Measurements from ENCODE around the gene ATP6V1F. TPM values are rescaled to one million over a fixed set of nuclear protein-coding genes. Genes with fewer than 3 reads are reported as not detected.
"Not testable (repeated sequence)": the region's sequence is repeated elsewhere in the genome, so short reads cannot be mapped to it uniquely, and the experiment has no call there.

ATP6V1F gene
- total RNA-seq, 1 donor from 2014 or later = 142 TPM

- H3K36me3 ChIP-seq = no peaks in the 10 kb centered on the region
- intact Hi-C loops (cut with DNase I) = no loop called here
- peak overlapping the region; percentile 31 to 56 for H3K4me3 ChIP-seq
- H3K9me3 ChIP-seq = no peaks in the 10 kb centered on the region
- no peak overlapping the region for H3K27ac ChIP-seq
- H3K27me3 ChIP-seq = no peaks in the 10 kb centered on the region
- TF ChIP-seq, protein P1, sequence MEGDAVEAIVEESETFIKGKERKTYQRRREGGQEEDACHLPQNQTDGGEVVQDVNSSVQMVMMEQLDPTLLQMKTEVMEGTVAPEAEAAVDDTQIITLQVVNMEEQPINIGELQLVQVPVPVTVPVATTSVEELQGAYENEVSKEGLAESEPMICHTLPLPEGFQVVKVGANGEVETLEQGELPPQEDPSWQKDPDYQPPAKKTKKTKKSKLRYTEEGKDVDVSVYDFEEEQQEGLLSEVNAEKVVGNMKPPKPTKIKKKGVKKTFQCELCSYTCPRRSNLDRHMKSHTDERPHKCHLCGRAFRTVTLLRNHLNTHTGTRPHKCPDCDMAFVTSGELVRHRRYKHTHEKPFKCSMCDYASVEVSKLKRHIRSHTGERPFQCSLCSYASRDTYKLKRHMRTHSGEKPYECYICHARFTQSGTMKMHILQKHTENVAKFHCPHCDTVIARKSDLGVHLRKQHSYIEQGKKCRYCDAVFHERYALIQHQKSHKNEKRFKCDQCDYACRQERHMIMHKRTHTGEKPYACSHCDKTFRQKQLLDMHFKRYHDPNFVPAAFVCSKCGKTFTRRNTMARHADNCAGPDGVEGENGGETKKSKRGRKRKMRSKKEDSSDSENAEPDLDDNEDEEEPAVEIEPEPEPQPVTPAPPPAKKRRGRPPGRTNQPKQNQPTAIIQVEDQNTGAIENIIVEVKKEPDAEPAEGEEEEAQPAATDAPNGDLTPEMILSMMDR (IDR thresholded peaks at IDR 0.05) = no peak
- peak in 1 of 2 donors; percentile 61 for DNase-seq (ENCODE audit: low spot score in 2 of 2)
- H3K4me1 ChIP-seq = peaks cover 0 to 2% of the 10 kb centered on the region in 2 donors
Observed at GRCh38 chr7:128909625-128910568, 47.2 kb downstream of the ATP6V1F start.

DNA sequence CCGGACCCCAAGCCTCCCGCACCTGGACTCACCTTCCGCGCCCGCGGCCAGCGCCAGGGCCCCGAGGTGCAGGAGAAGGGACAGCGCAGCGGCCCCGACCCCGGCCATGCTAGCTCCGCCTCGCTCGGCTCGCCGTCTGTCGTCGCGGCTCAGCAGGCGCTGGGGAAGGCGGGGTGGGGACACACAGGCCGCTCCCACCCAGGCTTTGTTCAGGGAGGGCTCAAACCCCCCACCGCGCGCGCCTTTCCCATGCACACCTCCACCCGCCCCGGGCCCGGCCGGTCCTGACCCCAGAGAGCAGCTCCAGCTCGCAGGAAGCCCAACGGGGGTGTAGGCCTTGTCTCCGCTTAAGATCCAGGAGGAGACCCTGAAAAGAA, 47.9 kb downstream of the ATP6V1F start, which contains the start of gene KCP:
Gene KCP (minus strand): TSS at position 141 of the 377 bp plus-strand sequence. CDS start 33 bp downstream, at position 108.
- DNase-seq (ENCODE audit: low spot score in 2 of 2) = peak in 1 of 2 donors; percentile 60
- no peaks in the 10 kb centered on the region for H3K27me3 ChIP-seq
- no peaks in the 10 kb centered on the region for H3K36me3 ChIP-seq
- TF ChIP-seq, protein P1 (IDR thresholded peaks at IDR 0.05) = no peak
- no peak within 1 kb of the TSS for H3K27ac ChIP-seq
- peaks cover 2% of the 10 kb centered on the region in 2 donors for H3K4me1 ChIP-seq
- H3K4me3 ChIP-seq = peak within 1 kb of the TSS; percentile 31 to 56
- intact Hi-C loops (cut with DNase I) = no loop called here
- no peaks in the 10 kb centered on the region for H3K9me3 ChIP-seq

GRCh38 chr7:128911423-128912031, 48.9 kb downstream of the ATP6V1F start:
- DNase-seq (ENCODE audit: low spot score in 2 of 2) = peak in 1 of 2 donors; percentile 67
- intact Hi-C loops (cut with DNase I) = no loop called here
- peaks cover 2 to 6% of the 10 kb centered on the region in 2 donors for H3K4me1 ChIP-seq
- H3K27me3 ChIP-seq = no peaks in the 10 kb centered on the region
- H3K9me3 ChIP-seq = no peaks in the 10 kb centered on the region
- no peak overlapping the region for H3K27ac ChIP-seq
- H3K36me3 ChIP-seq = no peaks in the 10 kb centered on the region
- no peak overlapping the region for H3K4me3 ChIP-seq
- TF ChIP-seq, protein P1 (IDR thresholded peaks at IDR 0.05) = no peak

DNA sequence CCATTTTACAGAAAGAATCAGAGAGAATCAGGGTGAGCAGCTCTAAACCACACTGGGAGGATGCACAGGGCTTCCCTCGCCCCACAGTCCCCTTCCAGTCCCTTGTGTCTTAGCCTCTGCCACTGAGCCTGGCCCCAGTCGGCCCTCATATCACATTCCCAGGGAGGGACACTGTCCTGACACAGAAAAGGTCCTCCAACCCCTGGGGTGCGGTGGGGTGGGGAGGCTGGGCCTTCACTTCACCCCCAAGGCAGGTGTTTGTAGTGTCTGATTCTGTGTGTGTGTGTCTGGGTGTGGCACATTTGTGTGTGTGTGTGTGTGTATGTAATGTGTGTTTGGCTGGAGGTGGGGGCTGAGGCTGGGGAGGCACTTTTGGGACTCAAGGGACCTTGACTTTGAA, 49.6 kb downstream of the ATP6V1F start:
- TF ChIP-seq, protein P1 (IDR thresholded peaks at IDR 0.05) = no peak
- H3K4me3 ChIP-seq = no peak overlapping the region
- no peaks in the 10 kb centered on the region for H3K27me3 ChIP-seq
- no peak overlapping the region for H3K27ac ChIP-seq
- H3K9me3 ChIP-seq = no peaks in the 10 kb centered on the region
- H3K4me1 ChIP-seq = peaks cover 2 to 6% of the 10 kb centered on the region in 2 donors
- DNase-seq (ENCODE audit: low spot score in 2 of 2) = peak in 1 of 2 donors; percentile 50
- intact Hi-C loops (cut with DNase I) = no loop called here
- no peaks in the 10 kb centered on the region for H3K36me3 ChIP-seq

GRCh38 chr7:128912709-128913495, 50.2 kb downstream of the ATP6V1F start:
- H3K27me3 ChIP-seq; H3K27ac ChIP-seq; H3K4me3 ChIP-seq; H3K4me1 ChIP-seq; H3K36me3 ChIP-seq; H3K9me3 ChIP-seq; intact Hi-C loops (cut with DNase I): not testable (repeated sequence)
- DNase-seq (ENCODE audit: low spot score in 2 of 2) = peak in 1 of 2 donors; percentile 31

All from ascending aorta (tissue), 2 donors.